ENCODE measurements around the gene RERE.

Gene RERE

DNA sequence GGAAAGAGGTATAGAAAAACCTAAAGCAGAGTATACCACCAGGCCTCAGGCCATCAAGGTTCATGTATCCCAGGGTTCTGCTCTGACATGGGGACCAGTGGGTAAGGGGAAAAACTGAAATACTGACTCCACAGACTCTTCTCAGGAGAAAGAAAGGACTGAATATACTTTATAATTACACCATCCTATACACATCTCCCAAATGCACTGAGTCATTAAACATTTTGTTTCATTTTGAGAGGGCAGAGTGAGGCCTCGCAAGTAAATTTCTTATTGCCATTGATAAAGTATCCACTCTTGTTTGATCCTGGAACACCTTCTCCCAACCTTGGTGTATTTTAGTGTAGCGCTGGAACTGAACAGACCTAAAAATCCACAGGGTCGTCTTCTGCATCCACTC lies 251.6 kb downstream of the RERE start:
- DNase-seq = no peak

DNA sequence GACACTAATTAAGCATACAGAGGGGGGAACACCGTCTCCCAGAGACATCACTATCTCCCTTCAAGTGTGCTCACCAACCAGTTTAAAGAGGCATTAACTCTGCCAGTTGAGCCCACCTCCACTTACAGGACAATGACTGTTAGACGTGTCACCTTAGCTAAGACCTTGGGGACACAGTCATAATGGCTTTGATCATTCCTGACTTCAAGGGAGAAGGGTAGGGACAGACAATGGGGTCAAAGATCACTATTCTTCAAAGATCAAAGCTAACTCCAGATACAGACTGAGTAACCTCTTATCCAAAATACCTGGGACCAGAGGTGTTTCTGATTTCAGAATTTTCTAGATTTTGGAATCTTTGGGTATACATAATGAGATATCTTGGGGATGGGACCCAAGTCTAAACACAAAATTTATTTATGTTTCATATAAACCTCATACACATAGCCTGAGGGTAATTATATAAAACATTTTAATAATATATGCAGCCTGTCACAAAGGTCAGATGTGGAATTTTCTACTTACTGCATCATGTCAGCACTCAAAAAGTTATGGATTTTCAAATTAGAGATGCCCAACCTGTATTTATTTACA lies 253.4 kb downstream of the RERE start:
- DNase-seq = no peak

DNA sequence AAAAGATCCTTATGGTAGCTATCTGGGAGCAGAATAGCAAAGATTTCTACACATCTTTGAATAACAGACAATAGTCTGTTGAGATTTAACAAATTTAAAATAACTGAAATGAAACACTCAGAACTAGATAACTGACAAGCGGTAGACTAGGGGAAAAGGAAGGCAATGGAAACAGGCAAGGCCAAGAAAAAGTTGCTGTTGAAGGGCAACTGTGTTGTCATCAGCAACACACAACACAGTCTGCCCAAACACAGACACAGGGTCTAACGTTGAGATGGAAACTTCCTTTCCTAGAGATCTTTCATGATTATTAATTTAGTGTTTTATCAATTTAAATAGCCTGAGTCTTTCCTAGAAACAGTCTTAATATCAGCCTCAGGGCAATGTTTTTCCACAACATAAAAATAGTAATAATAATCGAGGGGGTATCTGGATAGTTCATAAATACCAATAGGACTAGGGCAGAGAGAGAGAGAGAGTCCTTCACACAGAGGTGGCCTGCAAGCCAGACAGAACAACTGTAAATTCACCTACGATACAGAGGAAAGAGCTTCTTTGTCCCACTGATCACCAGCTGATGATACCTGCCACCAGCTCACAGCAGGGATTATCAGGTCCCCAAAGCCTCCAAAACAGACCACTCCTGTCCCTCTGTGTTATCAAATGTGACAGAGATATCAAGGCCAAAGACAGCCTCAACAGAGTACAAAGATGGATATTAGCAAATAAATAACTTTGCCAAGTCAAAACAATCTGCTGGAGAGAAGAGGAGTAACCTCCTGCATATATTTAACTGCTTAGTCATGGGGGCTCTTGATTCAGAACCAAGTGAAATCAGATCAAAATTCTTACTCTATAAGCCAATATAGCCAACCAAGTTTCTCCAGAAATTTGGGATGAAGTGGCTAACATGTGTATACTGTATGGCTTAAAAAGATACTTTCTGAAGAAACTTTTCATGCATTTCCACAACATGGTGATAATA lies 254.3 kb downstream of the RERE start:
- DNase-seq = no peak

DNA sequence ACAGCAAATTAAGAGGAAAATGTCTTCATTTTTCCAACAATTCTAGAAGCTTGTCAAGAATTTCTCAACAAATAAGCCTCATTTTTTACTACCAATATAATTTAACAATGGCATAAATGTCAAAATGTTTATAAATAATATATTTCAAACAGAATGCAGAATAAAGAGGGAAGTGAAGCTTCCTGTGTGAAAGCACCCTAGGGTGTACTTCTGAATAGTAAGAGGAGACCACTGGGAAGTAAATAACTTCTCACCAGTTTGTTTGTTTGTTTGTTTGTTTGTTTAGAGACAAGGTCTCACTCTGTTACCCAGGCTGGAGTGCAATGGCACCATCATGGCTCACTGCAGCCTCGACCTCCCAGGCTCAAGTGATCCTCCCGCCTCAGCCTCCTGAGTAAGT lies 255.2 kb downstream of the RERE start:
- DNase-seq = no peak

DNA sequence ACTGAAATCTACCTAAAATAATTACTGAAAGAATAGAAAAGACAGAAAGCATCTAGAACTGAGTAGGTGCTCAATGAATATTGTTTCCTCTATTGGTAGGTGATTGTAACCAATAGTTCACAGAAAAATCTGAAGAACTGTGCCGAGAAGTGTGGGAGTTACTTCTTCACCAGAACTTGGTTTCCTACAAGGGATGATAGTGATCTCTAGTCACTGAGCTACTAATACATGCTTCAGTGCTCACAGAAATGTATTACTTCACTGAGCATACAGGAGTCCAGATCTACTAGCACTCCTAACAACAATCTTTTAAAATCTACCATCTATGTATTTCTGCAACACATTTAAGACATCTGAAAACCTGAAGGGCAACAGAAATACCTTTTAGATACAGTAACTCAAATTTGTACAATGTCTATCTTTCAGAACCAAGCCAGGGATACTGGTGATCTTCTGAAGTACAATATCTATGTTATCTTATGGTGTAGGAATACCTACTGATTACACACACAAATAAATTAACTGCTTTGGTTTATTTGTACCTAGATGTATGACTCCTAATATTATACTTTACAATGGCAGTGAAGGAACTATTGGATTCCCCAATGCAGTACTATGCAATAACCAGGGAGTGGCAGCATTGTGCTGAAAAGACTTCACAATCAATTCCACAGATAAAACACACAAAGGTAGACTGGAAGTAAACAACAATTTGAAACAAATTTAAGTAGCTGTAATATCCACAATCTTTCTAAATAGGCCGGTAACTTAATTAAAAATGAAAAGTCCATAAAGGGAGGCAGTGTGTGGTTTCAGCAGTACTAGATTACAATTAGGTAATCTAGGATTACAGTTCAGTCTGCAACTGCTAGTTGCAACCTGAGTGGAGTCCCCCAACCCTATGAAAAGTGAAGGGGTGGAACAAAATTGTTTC lies 256.6 kb downstream of the RERE start:
- DNase-seq = peak; percentile 45

DNA sequence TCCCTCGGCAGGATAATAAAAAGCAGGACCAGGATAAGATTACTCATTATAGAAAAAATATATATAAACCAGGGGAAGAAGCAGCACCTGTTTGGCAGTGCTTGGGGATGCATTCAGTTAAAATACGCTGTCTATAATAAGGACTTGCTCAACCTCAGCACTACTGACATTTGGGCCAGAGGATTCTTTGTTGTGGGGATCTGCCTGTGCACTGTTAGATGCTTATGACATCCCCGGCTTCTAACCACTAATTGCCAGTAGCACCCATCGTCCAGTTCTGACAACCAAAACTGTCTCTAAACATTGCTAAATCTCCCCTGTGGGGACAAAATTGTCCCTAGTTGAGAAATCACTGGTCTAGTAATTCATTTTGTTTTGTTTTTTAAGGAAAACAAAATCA lies 257.4 kb downstream of the RERE start:
- no peak for DNase-seq

DNA sequence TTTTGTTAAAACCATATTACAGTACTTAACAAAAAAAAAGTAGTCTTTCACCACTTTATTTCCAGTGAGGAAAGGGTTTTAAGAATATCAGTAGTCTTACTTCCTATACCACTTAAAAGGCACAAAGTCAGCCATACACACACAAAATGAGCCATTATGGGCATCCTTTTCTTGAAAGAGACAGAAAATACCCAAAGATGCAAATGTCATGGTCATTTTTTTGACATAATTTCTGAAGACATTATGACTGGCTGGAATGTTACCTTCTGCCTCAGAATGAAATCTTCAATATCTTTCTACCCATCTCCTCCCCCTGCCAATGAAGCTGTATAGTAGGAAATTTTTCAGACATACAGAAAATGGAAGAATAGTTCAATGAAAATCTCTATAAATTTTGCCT lies 261.9 kb downstream of the RERE start:
- DNase-seq = no peak

DNA sequence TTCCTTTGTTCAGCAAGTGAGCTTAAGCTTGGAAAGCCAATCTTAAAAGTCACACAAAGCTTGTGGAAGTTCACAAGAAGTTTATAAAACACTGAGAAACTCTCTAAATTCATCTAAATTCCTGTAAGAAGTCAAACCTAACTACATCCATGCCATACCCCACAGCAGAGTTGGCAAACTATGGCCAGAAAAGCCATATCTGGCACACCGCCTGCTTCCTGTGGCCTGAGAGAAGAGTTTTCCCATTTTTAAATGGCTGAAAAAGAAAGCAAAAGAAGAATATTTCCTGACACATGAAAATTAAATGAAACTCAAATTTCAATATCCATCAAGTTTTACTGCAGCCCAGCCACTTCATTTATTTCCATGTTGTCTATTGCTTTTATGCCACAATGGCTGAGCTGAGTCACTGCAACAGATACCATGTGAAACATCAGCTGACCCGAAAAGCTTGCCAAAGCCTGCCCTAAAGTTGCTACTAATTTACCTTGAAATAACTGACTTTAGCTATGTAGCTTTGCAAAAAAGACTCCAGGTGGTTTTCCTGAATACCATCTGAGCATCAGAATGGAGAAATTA lies 262.4 kb downstream of the RERE start:
- DNase-seq = no peak

DNA sequence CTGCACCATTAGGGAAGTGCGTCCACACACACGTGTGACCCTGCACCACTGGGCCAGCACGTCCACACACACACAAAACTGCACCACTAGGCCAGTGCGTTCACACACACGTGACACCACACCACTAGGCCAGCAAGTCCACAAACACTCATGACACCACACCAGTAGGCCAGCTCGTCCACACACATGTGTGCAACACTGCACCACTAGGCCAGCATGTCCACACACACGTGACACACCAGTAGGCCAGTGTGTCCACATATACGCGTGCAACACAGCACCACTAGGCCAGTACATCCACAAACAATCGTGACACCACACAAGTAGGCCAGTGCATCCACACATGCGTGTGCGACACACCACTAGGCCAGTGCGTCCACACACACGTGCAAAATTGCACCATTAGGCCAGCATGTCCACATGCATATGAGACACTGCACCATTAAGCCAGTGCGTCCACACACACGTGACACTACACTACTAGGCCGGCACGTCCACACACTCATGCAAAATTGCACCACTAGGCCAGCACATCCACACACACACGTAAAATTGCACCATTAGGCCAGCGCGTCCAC lies 264.5 kb downstream of the RERE start:
- no peak for DNase-seq

DNA sequence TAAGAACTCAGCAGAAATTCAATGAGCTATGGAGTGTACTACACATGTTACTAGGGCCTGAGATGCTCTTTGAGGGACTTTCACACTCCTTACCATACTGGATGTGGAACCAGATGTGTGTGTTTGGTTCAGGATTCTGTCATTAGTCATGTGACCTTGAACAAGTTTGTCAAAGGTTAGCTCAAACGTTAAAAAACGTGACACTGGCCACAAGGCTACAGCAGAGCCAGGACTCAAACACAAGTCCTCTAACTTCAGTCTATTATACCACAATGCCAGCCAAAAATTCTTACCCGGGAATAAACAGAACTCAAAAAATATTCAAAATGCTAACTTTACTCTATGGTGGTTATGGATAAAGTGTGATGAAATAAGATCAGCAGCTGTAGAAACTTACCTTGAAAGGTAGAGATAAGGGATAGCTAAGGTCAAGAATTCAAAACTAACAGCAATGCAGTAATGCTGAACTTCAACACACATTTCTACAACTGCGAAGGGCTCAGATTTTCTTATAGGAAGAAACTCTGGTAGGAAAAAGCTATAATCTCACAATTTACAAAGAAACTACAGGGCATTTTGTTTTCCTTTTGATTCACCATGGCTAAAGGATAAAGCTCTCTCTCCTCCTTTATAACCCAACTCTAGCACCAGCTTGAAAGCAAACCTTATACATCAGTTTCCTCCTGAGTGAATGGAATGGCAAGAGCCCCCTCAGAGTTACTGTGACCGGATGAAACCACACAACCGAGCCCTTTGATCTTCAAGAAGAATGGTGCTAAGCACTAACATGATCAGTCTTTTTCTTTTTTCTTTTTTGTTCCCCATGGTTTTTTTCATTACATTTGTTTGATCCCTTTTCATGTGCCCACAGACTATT lies 265.6 kb downstream of the RERE start:
- no peak for DNase-seq

DNA sequence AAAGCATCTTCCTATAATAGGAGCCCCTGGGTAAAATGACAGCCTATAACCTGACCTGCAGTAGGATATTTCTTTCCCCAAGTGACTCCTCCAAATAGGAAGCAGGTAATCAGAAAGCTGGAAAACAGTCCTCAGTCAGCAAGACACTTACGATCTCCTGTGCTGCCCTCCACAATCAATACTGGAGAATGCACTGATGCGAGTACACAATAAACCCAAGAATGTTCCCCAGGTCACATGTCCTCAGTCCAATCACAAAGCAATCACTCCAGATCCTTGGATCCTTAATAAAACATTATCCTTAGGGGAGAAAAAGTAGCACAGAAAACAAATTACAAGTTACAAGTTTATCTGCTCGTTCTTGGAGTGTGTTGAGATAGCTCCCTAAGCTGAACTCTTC lies 266.4 kb downstream of the RERE start:
- no peak for DNase-seq

DNA sequence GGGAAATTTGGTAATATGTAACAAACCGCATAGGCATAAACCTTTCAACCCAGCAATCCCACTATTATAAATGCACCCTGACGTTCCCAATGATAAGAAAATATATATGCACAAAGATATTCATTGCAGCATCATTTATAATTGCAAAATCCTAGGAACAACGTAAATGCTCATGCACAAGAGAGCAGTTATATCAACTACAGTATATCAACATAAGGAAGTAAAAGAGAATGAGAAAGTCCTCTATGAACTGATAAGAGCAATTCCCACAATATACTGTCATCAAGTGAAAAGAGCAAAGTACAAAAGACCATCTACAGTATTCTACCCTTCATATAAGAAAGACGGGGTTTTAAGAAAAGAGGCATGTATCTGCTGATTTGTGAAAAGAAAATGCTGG lies 269.6 kb downstream of the RERE start:
- no peak for DNase-seq

DNA sequence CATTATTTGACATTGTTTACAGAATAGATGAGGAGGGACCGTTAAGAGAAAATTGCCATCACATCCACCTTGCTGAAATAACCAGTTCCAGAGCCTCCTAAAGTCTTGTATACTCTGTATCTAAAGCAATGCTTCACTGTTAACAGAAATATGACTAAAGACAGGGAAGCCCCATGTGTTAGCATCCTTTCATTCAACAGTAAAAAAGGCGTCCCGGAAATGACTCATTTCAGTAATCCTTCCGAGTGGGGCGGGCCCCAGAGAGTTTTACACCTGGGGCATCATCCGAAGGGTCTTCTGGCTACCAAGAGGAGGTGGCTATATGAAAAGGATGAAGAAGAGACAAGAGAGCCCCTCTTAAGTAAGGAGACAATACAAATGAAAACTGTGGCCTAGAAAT lies 272.4 kb downstream of the RERE start:
- peak; percentile 14 for DNase-seq

DNA sequence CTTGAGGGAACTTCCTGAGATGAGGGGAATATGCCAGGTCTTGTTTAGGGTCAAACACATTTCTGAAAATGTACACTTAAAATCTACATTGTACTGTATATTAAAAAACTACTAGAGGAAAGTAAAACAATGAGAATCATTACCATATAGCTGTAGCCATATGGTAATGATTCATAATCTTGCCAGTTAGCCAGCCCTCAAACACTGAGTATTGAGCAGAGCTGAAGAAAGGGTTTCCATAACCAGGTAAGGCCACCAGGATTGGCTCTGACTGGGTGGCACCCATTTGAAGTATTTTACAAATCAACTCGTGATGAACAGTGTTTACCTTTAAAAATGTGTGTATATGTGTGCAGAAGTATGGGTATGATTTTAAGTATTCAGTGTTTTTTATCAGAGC lies 272.8 kb downstream of the RERE start:
- DNase-seq = no peak

DNA sequence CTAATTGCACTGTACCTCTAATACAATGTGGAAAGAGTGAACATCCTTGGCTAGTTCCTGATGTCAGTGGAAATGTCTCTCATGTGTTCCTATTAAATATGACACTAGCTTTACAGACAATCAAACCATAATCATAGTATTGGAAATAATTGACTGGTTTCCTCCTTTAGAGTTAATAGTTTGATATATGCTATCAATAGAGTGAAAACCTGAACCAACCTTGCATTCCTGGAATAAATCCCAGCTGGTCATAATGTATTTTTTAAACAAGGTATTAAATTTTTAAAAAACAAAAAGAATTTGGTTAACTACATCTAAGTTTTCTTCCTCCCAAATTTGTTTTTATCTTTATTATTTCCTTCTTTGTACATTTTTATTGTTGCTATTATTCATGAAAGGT lies 273.5 kb downstream of the RERE start:
- DNase-seq = no peak

DNA sequence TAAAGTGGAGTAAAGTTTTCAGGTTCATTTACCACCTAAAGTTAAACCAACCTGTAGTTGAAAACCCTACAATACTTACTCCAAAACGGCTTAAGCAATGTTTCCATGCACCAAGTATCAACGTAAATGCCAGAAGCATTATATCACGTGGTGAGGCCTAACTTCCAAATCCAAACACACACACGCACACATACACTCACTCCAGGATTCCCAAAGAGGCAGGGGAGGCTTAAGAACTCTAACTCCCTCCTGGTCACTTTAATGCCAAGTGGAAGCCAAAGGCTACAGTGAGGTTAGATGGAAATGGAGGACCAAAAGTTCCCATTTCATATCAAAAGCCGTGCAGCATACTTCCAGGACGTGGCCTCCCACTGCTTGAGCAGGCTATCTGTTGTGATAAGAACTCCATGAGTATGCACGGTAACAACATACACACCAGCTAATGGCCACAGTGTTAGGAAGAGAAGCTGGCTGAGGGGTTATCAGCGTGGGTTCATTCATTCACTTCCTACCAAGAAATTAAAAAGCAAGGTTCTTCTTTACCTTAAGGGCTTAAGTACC lies 275.4 kb downstream of the RERE start:
- no peak for DNase-seq

DNA sequence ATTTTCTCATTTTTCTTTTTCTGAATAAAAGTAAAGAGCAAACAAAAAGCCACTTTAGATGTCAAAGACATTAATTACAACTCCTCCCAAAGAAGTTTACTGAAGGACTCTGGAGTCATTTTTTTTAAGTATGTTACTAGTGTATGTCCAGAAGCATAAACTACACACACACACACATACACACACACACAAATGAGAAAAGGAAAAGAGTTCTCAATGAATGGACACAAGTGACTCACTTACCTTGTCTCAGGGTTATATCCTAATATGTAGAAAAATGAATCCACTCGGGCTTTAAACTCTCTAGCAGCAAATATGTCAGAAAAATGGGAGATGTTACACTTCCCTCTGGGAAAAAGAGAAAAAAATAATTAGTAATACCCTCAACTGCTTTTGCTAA lies 276.5 kb downstream of the RERE start:
- no peak for DNase-seq

DNA sequence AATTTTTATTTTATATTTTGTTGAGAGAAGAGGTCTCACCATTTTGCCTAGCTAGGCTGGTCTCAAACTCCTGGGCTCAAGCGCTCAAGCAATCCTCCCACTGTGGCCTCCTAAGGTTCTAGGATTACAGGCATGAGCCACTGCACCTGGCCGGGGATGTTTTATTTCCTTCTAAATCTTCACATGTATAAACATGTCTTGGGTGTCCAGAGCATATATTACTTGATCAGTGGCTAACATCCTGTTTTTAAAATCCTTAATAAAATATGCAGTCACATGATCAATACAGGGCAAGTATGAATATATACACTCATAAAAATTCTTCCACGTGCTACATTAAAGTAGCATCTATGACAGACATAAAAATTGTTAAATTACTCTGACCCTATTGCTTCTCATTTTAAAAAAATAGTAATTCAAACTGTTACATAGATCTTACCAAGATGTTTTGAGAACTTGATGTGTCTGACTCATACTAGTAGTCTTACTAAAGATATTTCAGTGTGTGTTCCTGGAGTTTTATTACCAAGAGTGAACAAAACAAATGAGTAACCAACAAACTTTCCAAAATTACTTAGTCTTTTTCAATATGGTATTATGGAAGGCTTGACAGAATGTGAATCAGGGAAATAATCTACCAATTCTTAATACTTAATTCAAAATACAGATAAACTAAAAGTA lies 277.0 kb downstream of the RERE start:
- no peak for DNase-seq

DNA sequence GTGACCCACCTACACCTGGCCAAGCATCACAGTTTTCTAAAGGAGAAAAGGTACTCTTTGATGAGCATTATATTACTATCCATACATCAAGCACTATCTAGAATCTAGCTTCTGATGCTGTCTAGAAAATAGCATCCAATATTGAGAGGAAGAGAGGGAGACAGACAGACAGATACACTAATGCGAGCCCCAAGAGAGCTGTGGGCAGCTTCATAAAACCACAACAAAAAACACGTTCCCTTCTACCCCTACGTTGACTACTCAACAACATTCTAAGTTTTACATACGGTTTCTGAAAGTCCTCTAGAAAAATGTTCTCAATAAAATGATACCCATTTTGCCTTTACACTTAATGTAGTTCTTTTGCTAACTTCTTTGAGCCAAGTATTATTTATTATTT lies 277.8 kb downstream of the RERE start:
- no peak for DNase-seq

DNA sequence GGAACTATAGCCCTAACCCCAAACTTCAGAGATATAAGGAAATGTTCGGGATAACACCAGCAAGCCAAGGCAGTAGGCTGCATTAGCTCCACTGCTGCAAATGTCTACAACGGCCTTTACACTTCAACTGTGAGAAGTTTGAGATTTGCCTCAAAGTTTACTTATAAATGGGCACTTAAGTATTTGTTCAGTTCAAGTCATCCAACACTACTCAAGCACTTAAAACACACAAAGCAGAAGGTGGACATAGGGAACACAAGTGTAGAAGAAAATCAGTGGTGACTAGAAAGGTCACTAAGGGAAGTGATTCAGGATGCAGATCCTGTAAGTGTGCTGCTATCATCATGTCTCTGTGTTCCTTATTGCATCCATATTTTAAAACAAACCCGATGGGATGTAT lies 278.9 kb downstream of the RERE start:
- no peak for DNase-seq

DNA sequence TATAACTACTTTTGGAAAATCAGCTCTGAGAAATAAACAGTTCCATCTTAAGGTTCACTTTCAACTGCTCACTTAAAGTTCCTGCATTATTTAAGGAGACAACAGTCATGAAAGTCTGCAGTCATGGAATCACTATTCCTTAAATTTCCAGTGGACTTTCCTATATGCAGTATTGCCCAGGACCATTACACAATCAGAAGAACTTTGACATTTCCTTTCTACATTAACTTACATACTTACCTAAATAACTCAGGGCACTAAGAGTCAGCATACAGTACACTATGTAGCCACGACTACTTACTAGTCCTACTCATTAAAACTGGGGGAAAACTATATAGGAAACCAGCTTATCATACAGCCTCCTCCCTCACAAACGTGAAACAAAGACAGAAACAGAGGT lies 279.4 kb downstream of the RERE start:
- DNase-seq = no peak

All from CD4-positive, alpha-beta T cell treated with Interleukin-6 for 4 hours (primary cell).